HepG2 (cell line): Measurements from ENCODE around the gene SLC38A3. TPM values are rescaled to one million over a fixed set of nuclear protein-coding genes. Genes with fewer than 3 reads are reported as not detected.

Source experiments
- DPF2 ChIP-seq: sonication (generic); formaldehyde crosslinking; IDR thresholded peaks from 2 replicates; pipeline ENCODE4 v1.4.0; 2020; ENCODE audit warnings: mild to moderate bottlenecking, low read depth, missing genetic modification reagents, borderline replicate concordance
- FOXA3 ChIP-seq: IDR thresholded peaks from 2 replicates; pipeline ENCODE4 v1.6.1; 2016; ENCODE audit warnings: missing genetic modification reagents, missing compliant biosample characterization
- HDAC2 ChIP-seq: sonication (generic); formaldehyde crosslinking; IDR thresholded peaks from 2 replicates; pipeline ENCODE4 v1.4.0; 2020; ENCODE audit warnings: missing genetic modification reagents
- IKZF4 ChIP-seq: sonication (generic); formaldehyde crosslinking; IDR thresholded peaks from 2 replicates; pipeline ENCODE4 v1.5.1; 2020; ENCODE audit warnings: borderline replicate concordance, mild to moderate bottlenecking, low read depth, missing genetic modification reagents; ENCODE audit errors: not compliant biosample characterization
- SIN3A ChIP-seq: IDR thresholded peaks from 2 replicates; pipeline ENCODE4 v1.6.1; 2011; ENCODE audit warnings: low read depth, mild to moderate bottlenecking, control low read depth, low read length, borderline replicate concordance
- SKI ChIP-seq: fragments of 450-650 bp; IDR thresholded peaks from one replicate; pipeline ENCODE4 v1.6.1; 2018; ENCODE audit warnings: mild to moderate bottlenecking; ENCODE audit not compliant: partially characterized antibody
- SRSF4 ChIP-seq: fragments of 200-400 bp; formaldehyde crosslinking; IDR thresholded peaks from one replicate; pipeline ENCODE4 v1.6.1; 2018; ENCODE audit warnings: mild to moderate bottlenecking, low read depth, low read length, moderate library complexity; ENCODE audit not compliant: poor library complexity, severe bottlenecking
- SSRP1 ChIP-seq: IDR thresholded peaks from 2 replicates; pipeline ENCODE4 v1.6.1; 2016; ENCODE audit warnings: control low read depth
- TGIF2 ChIP-seq: IDR thresholded peaks from 2 replicates; pipeline ENCODE4 v1.6.1; 2016; ENCODE audit warnings: control low read depth, missing compliant biosample characterization
- ZBTB1 ChIP-seq: sonication (generic); formaldehyde crosslinking; IDR thresholded peaks from 2 replicates; pipeline ENCODE4 v1.4.0; 2020; ENCODE audit warnings: missing genetic modification reagents, borderline replicate concordance
- ZNF101 ChIP-seq: sonication (generic); formaldehyde crosslinking; IDR thresholded peaks from 2 replicates; pipeline ENCODE4 v1.4.0; 2020; ENCODE audit warnings: mild to moderate bottlenecking, low read depth, missing genetic modification reagents, borderline replicate concordance
- ZNF484 ChIP-seq: sonication (generic); formaldehyde crosslinking; IDR thresholded peaks from 2 replicates; pipeline ENCODE4 v1.5.1; 2020; ENCODE audit warnings: mild to moderate bottlenecking, low read depth, missing genetic modification reagents, borderline replicate concordance
- ZNF589 ChIP-seq: sonication (generic); formaldehyde crosslinking; conservative IDR thresholded peaks from 2 replicates; pipeline ENCODE4 v1.8.0; 2022; ENCODE audit warnings: mild to moderate bottlenecking, moderate library complexity, missing genetic modification reagents
- polyA plus RNA-seq, 8 experiments: library from polyadenylated mRNA; depleted of rRNA in 3 of 8; stranded (reverse) in 7 of 8; unstranded in 1 of 8; fragments of >200 nt; fragmentation: Illumina TruSeq in 4 of 8; extraction: Trizol in 4 of 8; gene quantifications; 2 replicates each; pipeline versions ENCODE4 v1.2.1 to v1.2.3, GENCODE V29; 2011 to 2016; ENCODE audit warnings: low read depth in 4 of 8, missing spikeins in 1 of 8, mixed read lengths in 1 of 8; ENCODE audit not compliant: insufficient read depth in 1 of 8
- total RNA-seq, 5 experiments: library from RNA; depleted of rRNA; stranded (reverse); fragments of >200 nt; fragmentation: Illumina TruSeq; extraction: Trizol; gene quantifications; 2 replicates each; pipeline ENCODE4 v1.2.3, GENCODE V29; 2016; ENCODE audit warnings: low read depth in 1 of 5
- TF ChIP-seq, protein P1 (sequence below): sonication (generic); formaldehyde crosslinking; conservative IDR thresholded peaks from 2 replicates; pipeline ENCODE4 v1.8.1; 2023; ENCODE audit warnings: missing genetic modification reagents
- TF ChIP-seq, protein P2 (sequence below), 2 experiments: sonication (generic) in 1 of 2; formaldehyde crosslinking in 1 of 2; IDR thresholded peaks; 2 replicates each; pipeline versions ENCODE4 v1.6.1 to v1.9.0; 2014 to 2022; ENCODE audit warnings: antibody characterized with exemption in 1 of 2, borderline replicate concordance in 1 of 2, inconsistent platforms in 1 of 2, low read depth in 1 of 2, missing genetic modification reagents in 1 of 2
- TF ChIP-seq, protein P3 (sequence below): IDR thresholded peaks from 2 replicates; pipeline ENCODE4 v1.6.1; 2016; ENCODE audit warnings: missing compliant biosample characterization, missing genetic modification reagents, borderline replicate concordance
- TF ChIP-seq, protein P4 (sequence below), 2 experiments: sonication (generic) in 1 of 2; formaldehyde crosslinking in 1 of 2; IDR thresholded peaks; 2 replicates each; pipeline versions ENCODE4 v1.5.1 to v1.6.1; 2011 to 2020; ENCODE audit warnings: borderline replicate concordance in 1 of 2, low read depth in 1 of 2, low read length in 1 of 2, mild to moderate bottlenecking in 1 of 2, missing genetic modification reagents in 1 of 2, moderate library complexity in 1 of 2

SLC38A3 gene
- total and polyA plus RNA-seq, 2 of the 13 experiments (the other 11 are each of a cell fraction or from before 2014, with no cell fraction given), result 29.8 to 164 TPM

DNA sequence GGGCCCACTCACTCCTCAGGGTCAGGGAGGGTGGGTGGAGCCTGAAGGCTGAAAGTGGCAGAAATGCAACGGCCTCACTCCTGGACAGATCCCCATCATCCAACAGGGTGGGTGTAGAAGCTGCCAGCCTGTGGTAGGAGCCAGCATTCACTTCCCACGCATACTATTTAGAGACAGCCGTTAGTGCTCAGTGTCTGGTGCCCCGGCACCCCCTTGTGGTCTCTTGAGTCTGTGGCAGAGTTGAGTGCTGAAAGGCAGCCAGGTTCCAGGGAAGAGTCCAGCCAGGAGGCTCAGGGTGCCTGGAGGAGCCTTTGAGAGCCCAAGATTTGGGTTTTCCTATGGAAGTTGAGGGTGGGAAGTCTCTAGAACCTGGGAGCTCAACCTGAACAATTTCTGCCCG is 15.8 kb upstream of the SLC38A3 start (continued):
- TF ChIP-seq, protein P1, sequence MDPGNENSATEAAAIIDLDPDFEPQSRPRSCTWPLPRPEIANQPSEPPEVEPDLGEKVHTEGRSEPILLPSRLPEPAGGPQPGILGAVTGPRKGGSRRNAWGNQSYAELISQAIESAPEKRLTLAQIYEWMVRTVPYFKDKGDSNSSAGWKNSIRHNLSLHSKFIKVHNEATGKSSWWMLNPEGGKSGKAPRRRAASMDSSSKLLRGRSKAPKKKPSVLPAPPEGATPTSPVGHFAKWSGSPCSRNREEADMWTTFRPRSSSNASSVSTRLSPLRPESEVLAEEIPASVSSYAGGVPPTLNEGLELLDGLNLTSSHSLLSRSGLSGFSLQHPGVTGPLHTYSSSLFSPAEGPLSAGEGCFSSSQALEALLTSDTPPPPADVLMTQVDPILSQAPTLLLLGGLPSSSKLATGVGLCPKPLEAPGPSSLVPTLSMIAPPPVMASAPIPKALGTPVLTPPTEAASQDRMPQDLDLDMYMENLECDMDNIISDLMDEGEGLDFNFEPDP, result no peak
- TF ChIP-seq TGIF2 (CRISPR knock-in tag) (no peak), DPF2 (no peak), SSRP1 (CRISPR knock-in tag) (0 out of 2 replicates have a peak, but pooled peaks have one; percentile 53), HDAC2 (peak; percentile 54; the same call in 1 of the 2 replicates), SIN3A (no peak), ZNF101 (CRISPR knock-in tag) (no peak), ZBTB1 (CRISPR knock-in tag) (no peak), FOXA3 (CRISPR knock-in tag) (0 out of 2 replicates have a peak, but pooled peaks have one; percentile 33), ZNF484 (no peak), IKZF4 (CRISPR knock-in tag) (no peak), SRSF4 (no peak), ZNF589 (CRISPR knock-in tag) (no peak), SKI (no peak)
- TF ChIP-seq, protein P2, sequence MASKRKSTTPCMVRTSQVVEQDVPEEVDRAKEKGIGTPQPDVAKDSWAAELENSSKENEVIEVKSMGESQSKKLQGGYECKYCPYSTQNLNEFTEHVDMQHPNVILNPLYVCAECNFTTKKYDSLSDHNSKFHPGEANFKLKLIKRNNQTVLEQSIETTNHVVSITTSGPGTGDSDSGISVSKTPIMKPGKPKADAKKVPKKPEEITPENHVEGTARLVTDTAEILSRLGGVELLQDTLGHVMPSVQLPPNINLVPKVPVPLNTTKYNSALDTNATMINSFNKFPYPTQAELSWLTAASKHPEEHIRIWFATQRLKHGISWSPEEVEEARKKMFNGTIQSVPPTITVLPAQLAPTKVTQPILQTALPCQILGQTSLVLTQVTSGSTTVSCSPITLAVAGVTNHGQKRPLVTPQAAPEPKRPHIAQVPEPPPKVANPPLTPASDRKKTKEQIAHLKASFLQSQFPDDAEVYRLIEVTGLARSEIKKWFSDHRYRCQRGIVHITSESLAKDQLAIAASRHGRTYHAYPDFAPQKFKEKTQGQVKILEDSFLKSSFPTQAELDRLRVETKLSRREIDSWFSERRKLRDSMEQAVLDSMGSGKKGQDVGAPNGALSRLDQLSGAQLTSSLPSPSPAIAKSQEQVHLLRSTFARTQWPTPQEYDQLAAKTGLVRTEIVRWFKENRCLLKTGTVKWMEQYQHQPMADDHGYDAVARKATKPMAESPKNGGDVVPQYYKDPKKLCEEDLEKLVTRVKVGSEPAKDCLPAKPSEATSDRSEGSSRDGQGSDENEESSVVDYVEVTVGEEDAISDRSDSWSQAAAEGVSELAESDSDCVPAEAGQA (IDR thresholded peaks at IDR 0.05; ENCODE audit: low read depth), result no peak
- TF ChIP-seq, protein P2 (CRISPR knock-in tag; IDR thresholded peaks at IDR 0.05; ENCODE audit: borderline replicate concordance), result no peak
- TF ChIP-seq, protein P3, sequence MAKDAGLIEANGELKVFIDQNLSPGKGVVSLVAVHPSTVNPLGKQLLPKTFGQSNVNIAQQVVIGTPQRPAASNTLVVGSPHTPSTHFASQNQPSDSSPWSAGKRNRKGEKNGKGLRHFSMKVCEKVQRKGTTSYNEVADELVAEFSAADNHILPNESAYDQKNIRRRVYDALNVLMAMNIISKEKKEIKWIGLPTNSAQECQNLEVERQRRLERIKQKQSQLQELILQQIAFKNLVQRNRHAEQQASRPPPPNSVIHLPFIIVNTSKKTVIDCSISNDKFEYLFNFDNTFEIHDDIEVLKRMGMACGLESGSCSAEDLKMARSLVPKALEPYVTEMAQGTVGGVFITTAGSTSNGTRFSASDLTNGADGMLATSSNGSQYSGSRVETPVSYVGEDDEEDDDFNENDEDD (CRISPR knock-in tag), result no peak
- TF ChIP-seq, protein P4, sequence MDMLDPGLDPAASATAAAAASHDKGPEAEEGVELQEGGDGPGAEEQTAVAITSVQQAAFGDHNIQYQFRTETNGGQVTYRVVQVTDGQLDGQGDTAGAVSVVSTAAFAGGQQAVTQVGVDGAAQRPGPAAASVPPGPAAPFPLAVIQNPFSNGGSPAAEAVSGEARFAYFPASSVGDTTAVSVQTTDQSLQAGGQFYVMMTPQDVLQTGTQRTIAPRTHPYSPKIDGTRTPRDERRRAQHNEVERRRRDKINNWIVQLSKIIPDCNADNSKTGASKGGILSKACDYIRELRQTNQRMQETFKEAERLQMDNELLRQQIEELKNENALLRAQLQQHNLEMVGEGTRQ (IDR thresholded peaks at IDR 0.05; ENCODE audit: low read depth, low read length), result no peak
- TF ChIP-seq, protein P4 (CRISPR knock-in tag; IDR thresholded peaks at IDR 0.05; ENCODE audit: borderline replicate concordance), result no peak
